Nephron progenitor cell (in vitro differentiated cells): ENCODE results near the gene RNF113B.

ENCODE experiments used
- DNase-seq: peaks from one replicate; pipeline ENCODE4 v3.0.0; 2021
- H3K27ac Mint-ChIP-seq: 2 replicates; pipeline ENCODE4 v1.8.0; 2021; ENCODE audit warnings: mild to moderate bottlenecking, moderate library complexity, mixed read lengths
- H3K27me3 Mint-ChIP-seq: 2 replicates; pipeline ENCODE4 v1.8.0; 2021; ENCODE audit warnings: mild to moderate bottlenecking, low read depth, mixed read lengths; ENCODE audit not compliant: poor library complexity
- H3K36me3 Mint-ChIP-seq: 2 replicates; pipeline ENCODE4 v1.8.0; 2021; ENCODE audit warnings: low read depth, mixed read lengths
- H3K4me1 Mint-ChIP-seq: 2 replicates; pipeline ENCODE4 v1.8.0; 2021; ENCODE audit warnings: mixed read lengths
- H3K4me3 Mint-ChIP-seq: 2 replicates; pipeline ENCODE4 v1.8.0; 2021; ENCODE audit warnings: mild to moderate bottlenecking, moderate library complexity, mixed read lengths
- H3K9me3 Mint-ChIP-seq: 2 replicates; pipeline ENCODE4 v1.8.0; 2021; ENCODE audit warnings: mild to moderate bottlenecking, moderate library complexity, mixed read lengths
- CTCF ChIP-seq: fragments of 200-600 bp; sonication (generic); IDR thresholded peaks from 2 replicates; pipeline ENCODE4 v1.5.0; 2021; ENCODE audit warnings: antibody characterized with exemption

RNF113B gene

GRCh38 chr13:98187965-98188261, 10.8 kb upstream of the RNF113B start:
- TF ChIP-seq CTCF = no peak
- no peaks in the 10 kb centered on the region for H3K27me3 Mint-ChIP-seq
- no peak for DNase-seq
- peak overlapping the region; percentile 2 for H3K27ac Mint-ChIP-seq
- H3K36me3 Mint-ChIP-seq = peaks cover 55% of the 10 kb centered on the region
- H3K4me3 Mint-ChIP-seq = no peak overlapping the region
- H3K4me1 Mint-ChIP-seq = peaks cover 45% of the 10 kb centered on the region
- peaks cover 6% of the 10 kb centered on the region for H3K9me3 Mint-ChIP-seq

DNA sequence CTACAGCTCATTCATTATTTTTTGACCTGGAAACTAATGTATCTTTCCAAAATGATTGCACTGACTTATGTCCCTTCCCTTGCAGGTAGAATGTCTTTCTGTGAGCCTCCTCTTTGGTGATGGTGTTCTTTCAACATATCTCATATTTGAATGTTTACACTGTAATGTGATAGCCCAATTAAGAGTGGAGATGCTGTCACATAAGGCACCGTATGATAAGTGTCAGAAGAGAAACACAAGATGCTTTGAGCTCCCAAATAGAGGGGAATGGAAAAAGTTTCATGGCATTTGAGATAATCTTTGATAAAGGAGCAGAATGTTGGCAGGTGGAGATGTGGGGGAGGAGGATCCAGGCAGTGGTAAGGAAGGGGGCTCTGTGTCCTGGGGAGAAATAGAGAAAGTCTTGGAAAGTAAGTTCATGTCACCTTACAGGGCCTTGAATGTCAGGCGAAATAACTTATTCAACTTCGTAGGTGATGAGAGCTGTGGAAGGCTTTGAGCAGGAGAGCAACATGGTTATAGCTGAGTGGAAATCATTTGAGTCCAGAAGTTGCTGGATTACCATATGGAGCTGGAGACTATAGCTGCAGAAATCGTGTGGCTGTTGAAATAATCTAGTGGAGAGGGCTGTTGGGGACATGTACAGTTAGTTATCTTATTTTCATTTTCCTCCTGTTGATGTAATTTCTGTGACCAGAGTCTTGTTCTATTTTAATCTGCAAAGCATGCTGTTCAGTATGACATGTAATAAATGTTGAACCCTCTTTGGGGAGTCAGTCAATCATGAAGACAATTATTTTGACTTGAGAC, 10.3 kb upstream of the RNF113B start:
- peak overlapping the region; percentile 2 for H3K27ac Mint-ChIP-seq

DNA sequence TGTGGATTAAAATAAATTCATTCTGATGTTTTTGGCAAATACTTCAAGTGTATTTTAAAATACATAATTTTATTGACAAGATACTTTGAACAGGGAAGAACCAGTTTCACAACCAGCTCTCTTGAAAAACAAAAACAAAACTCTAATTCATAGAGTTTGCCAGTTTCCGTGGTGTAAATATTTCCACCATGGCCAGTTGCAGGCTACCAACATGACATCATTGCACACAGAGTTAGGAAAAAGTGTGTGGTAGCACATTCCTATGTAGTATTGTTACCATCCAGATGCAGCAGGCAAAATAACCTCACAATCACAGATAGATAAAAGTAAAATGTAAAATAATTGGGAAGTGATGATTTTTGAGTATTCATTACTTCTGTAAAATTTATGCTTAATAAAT, 7.7 kb upstream of the RNF113B start:
- H3K27ac Mint-ChIP-seq = no peak overlapping the region
- H3K27me3 Mint-ChIP-seq = no peaks in the 10 kb centered on the region
- DNase-seq = no peak
- peaks cover 69% of the 10 kb centered on the region for H3K36me3 Mint-ChIP-seq
- H3K4me1 Mint-ChIP-seq = peaks cover 34% of the 10 kb centered on the region
- H3K9me3 Mint-ChIP-seq = peaks cover 27% of the 10 kb centered on the region
- no peak overlapping the region for H3K4me3 Mint-ChIP-seq
- no peak for TF ChIP-seq CTCF

More for the DNA sequence above, 10.3 kb upstream of the RNF113B start:
- no peak for DNase-seq
- H3K9me3 Mint-ChIP-seq = peaks cover 7% of the 10 kb centered on the region
- no peak for TF ChIP-seq CTCF
- H3K4me1 Mint-ChIP-seq = peaks cover 47% of the 10 kb centered on the region
- peak overlapping the region; percentile 1 for H3K4me3 Mint-ChIP-seq
- peaks cover 55% of the 10 kb centered on the region for H3K36me3 Mint-ChIP-seq
- H3K27me3 Mint-ChIP-seq = no peaks in the 10 kb centered on the region

DNA sequence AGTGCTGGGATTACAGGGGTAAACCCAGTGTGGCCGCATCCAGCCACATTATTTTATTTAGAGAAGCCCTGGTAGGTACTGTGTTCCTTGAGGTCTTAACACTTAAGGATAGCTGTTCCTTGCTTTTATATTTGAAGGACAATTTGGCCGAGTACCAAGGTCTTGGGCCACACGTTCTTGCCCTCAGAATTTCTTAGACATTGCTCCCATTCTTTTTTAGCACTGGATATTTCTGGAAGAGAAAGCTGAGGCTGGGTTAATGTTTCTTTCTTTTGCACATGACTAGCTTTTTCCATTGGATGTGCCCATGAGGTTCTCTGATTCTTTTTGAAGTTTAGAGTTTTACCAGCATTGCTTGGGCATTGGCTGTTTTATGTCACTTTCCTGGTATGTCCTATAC, 5.5 kb upstream of the RNF113B start:
- H3K4me3 Mint-ChIP-seq = no peak overlapping the region
- H3K9me3 Mint-ChIP-seq = peaks cover 47% of the 10 kb centered on the region
- H3K4me1 Mint-ChIP-seq = peaks cover 19% of the 10 kb centered on the region
- H3K27me3 Mint-ChIP-seq = no peaks in the 10 kb centered on the region
- H3K27ac Mint-ChIP-seq = peak overlapping the region; percentile 22
- DNase-seq = no peak
- H3K36me3 Mint-ChIP-seq = peaks cover 90% of the 10 kb centered on the region
- no peak for TF ChIP-seq CTCF

DNA sequence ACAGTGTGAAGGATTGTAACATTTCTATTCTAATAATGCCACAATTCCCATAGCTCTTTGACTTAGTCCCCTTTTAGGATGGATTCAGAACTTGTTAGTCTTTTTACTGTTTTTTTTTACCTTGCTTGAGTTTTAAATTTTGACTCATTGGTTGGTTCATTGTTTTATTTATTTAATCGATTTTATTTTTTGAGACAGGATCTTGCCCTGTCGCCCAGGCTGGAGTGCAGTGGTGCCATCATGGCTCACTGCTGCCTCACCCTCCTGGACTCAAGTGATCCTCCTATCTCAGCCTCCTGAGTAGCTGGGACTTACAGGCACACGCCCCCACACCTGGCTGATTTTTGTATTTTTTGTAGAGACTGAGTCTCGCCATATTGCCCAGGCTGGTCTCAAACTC, 5.1 kb upstream of the RNF113B start:
- no peak for DNase-seq
- peaks cover 48% of the 10 kb centered on the region for H3K9me3 Mint-ChIP-seq
- no peak for TF ChIP-seq CTCF
- peaks cover 90% of the 10 kb centered on the region for H3K36me3 Mint-ChIP-seq
- H3K27ac Mint-ChIP-seq = peak overlapping the region; percentile 22
- no peaks in the 10 kb centered on the region for H3K27me3 Mint-ChIP-seq
- H3K4me1 Mint-ChIP-seq = peaks cover 14% of the 10 kb centered on the region
- no peak overlapping the region for H3K4me3 Mint-ChIP-seq
